Effector CD8-positive, alpha-beta T cell (primary cell): Measurements from ENCODE around the gene ENG.
"Not testable (repeated sequence)": the region's sequence is repeated elsewhere in the genome, so short reads cannot be mapped to it uniquely, and the experiment has no call there.

Source experiments
- DNase-seq: peaks from one replicate; lab custom pipeline; 2025; lab: John Stamatoyannopoulos, UW
- total RNA-seq, 4 experiments: gene quantifications; one replicate each; lab custom pipeline; 2026; lab: John Stamatoyannopoulos, UW

The ENG gene
- total RNA-seq = 2.2 to 13.9 (median 6.2) reads per million in 4 experiments

GRCh38 chr9:127854184-127854806 is at the start of gene ENG:
Gene ENG (minus strand): TSS chr9:127854658. CDS start chr9:127854355, 303 bp downstream.
- DNase-seq = no peak

GRCh38 chr9:127903557-127904475 is 49.4 kb upstream of the ENG start:
- DNase-seq = peak; percentile 43

GRCh38 chr9:127899128-127899943 is 44.9 kb upstream of the ENG start, which contains the start of gene ST6GALNAC6:
Gene ST6GALNAC6 (minus strand): TSS chr9:127899603. CDS start chr9:127897981, 1,622 bp downstream.
- DNase-seq = peak; percentile 53

- peak; percentile 21 for DNase-seq
These were observed 44.1 kb upstream of the ENG start for GRCh38 chr9:127898433-127899127.

GRCh38 chr9:127897193-127897692 is 42.8 kb upstream of the ENG start:
- DNase-seq = peak; percentile 29

- no peak for DNase-seq
These were observed 42.1 kb upstream of the ENG start for GRCh38 chr9:127896395-127897192.

- no peak for DNase-seq
These were observed 41.4 kb upstream of the ENG start for GRCh38 chr9:127895811-127896210.

- no peak for DNase-seq
These were observed 38.9 kb upstream of the ENG start for GRCh38 chr9:127893392-127893791.

- DNase-seq = no peak
These were observed 38.4 kb upstream of the ENG start for GRCh38 chr9:127892831-127893230.

GRCh38 chr9:127890053-127890452 is 35.6 kb upstream of the ENG start:
- no peak for DNase-seq

- DNase-seq = no peak
These were observed 33.3 kb upstream of the ENG start for GRCh38 chr9:127887792-127888191.

GRCh38 chr9:127886401-127886972 is 32.0 kb upstream of the ENG start:
- no peak for DNase-seq

GRCh38 chr9:127885508-127886281 is 31.2 kb upstream of the ENG start:
- DNase-seq = no peak

GRCh38 chr9:127884976-127885490 is 30.6 kb upstream of the ENG start:
- DNase-seq = no peak

- DNase-seq = no peak
These were observed 30.0 kb upstream of the ENG start for GRCh38 chr9:127884427-127884911.

GRCh38 chr9:127883959-127884358 is 29.5 kb upstream of the ENG start:
- no peak for DNase-seq

- DNase-seq = not testable (repeated sequence)
These were observed 27.3 kb upstream of the ENG start for GRCh38 chr9:127881715-127882114.

GRCh38 chr9:127880143-127880542 is 25.7 kb upstream of the ENG start:
- DNase-seq = no peak
